Measurements from ENCODE around the gene LRRC4.

GRCh38 chr7:128026551-128026950, 4.7 kb downstream of the LRRC4 start:
- TF ChIP-seq POLR2A (IDR thresholded peaks at IDR 0.05): no peak
- no peak for TF ChIP-seq CTCF (IDR thresholded peaks at IDR 0.05)
- TF ChIP-seq POLR2AphosphoS5 (IDR thresholded peaks at IDR 0.05): no peak

Measured in prostate gland (tissue), 2 donors.